Measurements from ENCODE around the gene KIRREL3.

The KIRREL3 gene

GRCh38 chr11:126704096-126704495, 296.5 kb downstream of the KIRREL3 start:
- DNase-seq (ENCODE audit: low spot score): no peak

DNA sequence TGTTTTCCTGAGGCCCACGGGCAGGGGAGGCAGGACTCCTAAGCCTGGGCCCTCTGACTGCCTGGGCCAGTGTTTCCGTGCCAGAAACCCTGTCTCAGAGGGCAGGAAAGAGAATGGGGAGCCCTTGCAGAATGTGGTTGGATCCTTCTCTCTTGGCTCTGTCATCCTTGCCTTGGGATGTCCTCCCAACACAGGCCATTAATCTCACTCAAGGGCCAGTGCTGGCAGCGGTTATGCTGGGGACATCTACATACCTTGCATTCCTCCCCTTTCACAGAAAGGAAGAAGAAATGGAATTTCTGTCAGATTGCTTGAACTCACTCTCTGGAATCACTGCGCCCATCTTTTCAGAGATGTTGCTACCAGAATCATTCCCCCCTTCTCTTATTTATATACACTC, 296.9 kb downstream of the KIRREL3 start:
- no peak for DNase-seq (ENCODE audit: low spot score)

DNA sequence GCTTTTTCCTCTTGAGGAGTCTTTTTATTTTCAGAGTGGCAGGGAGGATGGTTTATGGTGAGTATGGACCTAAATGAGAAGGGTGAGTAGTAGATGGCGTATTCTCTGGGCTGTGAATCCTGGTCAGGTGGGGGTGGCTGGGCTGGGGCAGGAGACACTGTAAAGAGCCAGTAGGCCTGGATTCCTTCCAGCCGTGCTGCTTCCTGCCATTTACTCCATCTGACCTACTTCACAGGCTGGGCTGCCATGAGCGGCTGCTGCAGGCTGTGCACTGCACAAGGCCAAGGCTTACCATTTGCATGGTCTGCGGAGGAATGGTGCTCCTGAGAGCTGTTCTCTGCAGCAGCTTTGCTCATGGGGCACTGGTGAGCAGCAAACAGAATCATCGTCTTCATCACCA, 297.6 kb downstream of the KIRREL3 start:
- DNase-seq (ENCODE audit: low spot score): no peak

DNA sequence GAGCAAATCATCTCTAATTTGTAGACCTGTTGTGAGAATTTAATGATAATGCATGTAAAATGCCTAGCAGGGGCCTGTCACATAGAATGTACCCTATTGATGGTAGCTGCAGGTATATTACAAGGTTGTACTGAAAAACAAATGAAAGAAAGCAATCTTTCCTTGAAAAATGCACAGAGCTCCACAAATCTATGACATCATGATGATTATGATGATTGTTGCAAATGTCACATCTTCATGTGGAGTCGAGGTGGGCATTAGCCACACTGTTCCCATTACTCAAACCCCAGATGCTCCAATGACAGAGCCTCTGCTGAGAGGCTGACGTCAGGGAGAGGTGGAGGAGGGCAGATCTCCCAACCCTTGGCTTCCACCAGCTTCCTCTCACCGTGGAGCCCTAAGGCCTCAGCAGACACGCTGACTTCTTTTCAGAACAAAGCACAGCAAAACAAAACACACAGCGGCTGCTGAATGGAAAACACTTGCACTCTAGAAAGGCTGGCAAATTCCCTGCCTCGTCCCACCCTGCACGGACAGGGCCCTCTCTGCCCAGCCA, 298.3 kb downstream of the KIRREL3 start:
- no peak for DNase-seq (ENCODE audit: low spot score)

DNA sequence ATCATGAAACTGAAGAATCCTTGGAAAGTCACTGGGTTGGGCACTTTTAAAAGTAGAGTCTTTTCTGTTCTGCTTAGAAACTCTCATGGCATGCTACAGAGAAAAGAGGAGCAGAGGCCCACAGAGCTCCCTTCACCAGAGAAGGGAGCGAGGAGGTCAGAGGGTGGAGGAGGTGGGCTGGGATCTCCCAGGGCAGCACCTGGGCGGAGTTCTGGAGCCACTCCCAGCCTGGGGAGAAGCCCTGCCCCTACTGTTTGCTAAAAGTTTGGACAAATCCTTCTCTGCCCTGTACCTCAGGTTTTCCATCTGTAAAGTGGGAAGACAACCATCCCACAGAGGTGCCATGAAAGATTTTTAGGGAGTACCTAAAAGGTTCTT, 299.1 kb downstream of the KIRREL3 start:
- no peak for DNase-seq (ENCODE audit: low spot score)

DNA sequence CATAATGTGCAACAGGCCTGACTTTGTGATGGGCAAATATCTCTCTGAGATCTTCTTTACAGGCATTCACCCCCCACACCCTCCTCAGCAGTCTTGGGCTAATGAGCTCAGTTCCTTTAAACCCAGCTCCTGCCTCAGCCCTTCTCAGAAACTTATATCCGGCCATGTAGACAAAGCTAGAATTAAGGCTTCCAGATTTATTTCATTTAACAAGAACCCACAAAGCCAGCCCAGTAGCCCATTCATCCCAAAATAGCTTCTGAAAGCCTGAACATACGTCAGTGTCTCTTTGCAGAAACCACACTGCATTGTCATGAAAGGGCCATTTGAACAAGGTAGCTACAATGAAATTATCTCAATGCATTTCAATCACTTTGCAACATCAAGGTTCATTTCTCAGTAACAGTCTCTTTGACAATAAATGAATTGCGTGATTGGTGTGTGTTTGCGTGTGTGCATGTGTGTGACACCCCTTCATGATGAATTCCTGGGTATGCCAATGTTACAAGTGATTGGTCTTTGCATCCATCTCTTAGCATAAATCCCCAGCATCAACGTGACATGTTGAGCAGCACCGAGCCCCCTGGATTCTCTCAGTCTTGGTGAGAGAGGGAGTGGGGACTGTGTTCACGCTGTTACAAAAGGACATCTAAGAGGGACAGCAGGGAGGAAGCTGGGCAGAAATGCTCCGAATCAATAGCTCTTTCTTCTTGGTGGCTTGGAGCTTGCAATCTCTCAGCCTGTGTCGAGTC, 299.6 kb downstream of the KIRREL3 start:
- no peak for DNase-seq (ENCODE audit: low spot score)

- DNase-seq (ENCODE audit: low spot score): no peak
These were observed 302.0 kb downstream of the KIRREL3 start for GRCh38 chr11:126698576-126698975.

- DNase-seq (ENCODE audit: low spot score): no peak
These were observed 302.6 kb downstream of the KIRREL3 start for GRCh38 chr11:126697936-126698335.

DNA sequence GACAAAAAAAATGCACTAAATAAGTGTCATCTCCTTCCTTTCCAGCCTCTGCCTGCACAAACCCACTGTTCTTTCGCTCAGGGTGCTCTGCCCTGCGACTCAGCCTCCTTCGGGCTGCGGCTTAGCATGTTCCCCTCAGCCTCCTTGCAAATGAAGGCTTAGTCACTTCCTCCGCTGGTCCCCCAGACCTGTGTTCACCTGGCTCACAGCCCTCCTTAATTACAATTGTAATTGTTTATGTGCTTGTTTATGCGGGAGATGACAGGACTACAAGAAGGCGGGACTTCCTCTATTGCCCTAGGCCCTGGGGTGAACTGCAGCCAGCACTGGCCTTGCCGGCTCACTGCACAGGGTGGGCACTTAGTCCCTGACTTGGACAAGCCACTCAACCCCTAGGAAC, 303.6 kb downstream of the KIRREL3 start:
- no peak for DNase-seq (ENCODE audit: low spot score)

- no peak for DNase-seq (ENCODE audit: low spot score)
These were observed 305.3 kb downstream of the KIRREL3 start for GRCh38 chr11:126695293-126695692.

- DNase-seq (ENCODE audit: low spot score): no peak
These were observed 306.4 kb downstream of the KIRREL3 start for GRCh38 chr11:126694065-126694625.

DNA sequence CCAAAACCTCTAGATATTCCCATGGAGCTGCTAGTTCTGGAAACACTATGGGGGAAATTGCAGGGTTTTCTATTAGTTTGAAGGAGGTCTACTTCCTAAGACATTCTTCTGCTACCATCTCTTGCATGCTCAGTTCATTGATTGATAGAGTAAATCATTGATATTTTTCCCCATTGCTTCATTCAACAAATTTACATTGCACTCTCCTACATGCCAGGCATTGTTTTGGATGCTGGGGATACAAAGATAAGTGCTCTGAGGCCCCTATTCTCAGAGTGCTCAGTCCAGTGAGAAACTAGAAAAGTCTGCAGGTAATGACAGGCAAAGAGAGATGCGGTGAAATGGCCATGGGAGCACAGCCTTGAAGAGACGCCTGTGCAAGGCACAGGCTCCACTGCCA, 313.1 kb downstream of the KIRREL3 start:
- DNase-seq (ENCODE audit: low spot score): no peak

- no peak for DNase-seq (ENCODE audit: low spot score)
These were observed 313.6 kb downstream of the KIRREL3 start for GRCh38 chr11:126686938-126687337.

GRCh38 chr11:126683766-126684728, 316.5 kb downstream of the KIRREL3 start:
- DNase-seq (ENCODE audit: low spot score): no peak

- DNase-seq (ENCODE audit: low spot score): no peak
These were observed 318.0 kb downstream of the KIRREL3 start for GRCh38 chr11:126682590-126682989.

GRCh38 chr11:126680700-126681099, 319.9 kb downstream of the KIRREL3 start:
- DNase-seq (ENCODE audit: low spot score): no peak

- DNase-seq (ENCODE audit: low spot score): no peak
These were observed 320.4 kb downstream of the KIRREL3 start for GRCh38 chr11:126680131-126680530.

DNA sequence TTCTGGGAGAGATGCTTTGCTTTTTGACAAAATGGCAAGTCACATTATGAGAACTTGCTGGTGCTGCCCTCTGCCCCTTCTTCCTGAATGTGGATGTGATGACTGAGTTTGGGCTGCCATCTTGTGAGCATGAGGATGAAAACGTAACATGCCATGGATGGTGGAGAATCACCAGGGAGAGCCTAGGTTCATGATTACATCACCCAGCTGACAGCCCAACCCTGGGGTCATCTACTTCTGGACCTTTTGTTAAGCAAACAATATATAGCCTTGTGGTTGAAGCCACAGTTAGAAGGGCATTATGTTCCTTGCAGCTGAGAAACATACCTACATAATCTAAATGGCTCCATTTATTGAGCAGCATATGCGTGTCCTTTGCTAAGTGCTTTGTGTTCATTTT, 321.5 kb downstream of the KIRREL3 start:
- DNase-seq (ENCODE audit: low spot score): no peak

- no peak for DNase-seq (ENCODE audit: low spot score)
These were observed 324.0 kb downstream of the KIRREL3 start for GRCh38 chr11:126676536-126676935.

GRCh38 chr11:126673319-126673718, 327.3 kb downstream of the KIRREL3 start:
- no peak for DNase-seq (ENCODE audit: low spot score)

GRCh38 chr11:126669416-126669815, 331.2 kb downstream of the KIRREL3 start:
- DNase-seq (ENCODE audit: low spot score): no peak

DNA sequence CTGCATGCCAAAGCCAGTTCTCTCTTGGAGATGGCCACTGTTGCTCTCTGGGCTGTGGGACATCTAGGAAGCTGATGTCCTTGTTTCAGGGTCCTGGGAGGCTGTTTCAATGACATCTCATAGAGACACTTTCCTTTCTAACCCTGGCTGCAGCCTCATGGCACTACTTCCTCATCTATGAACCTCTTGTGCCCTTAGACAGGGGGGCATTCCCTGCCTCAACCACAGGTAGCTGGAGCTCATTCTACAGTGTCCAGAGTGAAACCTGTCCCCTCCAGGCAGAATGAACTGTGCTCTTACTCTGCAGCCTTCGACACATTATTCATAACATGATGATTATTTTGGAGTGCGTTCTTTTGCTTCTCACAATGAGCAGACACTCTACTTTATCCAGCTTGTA, 335.9 kb downstream of the KIRREL3 start:
- no peak for DNase-seq (ENCODE audit: low spot score)
